Testis (tissue), 2 donors: ENCODE results near the gene NFIX.

Experiments
- POLR2A ChIP-seq: fragments of 450-650 bp; IDR thresholded peaks from one replicate; pipeline ENCODE4 v1.6.1; 2017; ENCODE audit warnings: antibody characterized with exemption, mild to moderate bottlenecking, moderate library complexity
- TF ChIP-seq, protein P1 (sequence below), 3 experiments: fragments of 450-650 bp in 2 of 3; fragments of 200-600 bp in 1 of 3; sonication (generic) in 1 of 3; IDR thresholded peaks; one replicate each; pipeline ENCODE4 v1.5.1; 2016 to 2019; ENCODE audit warnings: antibody characterized with exemption in 3 of 3, mild to moderate bottlenecking in 2 of 3, moderate library complexity in 1 of 3

DNA sequence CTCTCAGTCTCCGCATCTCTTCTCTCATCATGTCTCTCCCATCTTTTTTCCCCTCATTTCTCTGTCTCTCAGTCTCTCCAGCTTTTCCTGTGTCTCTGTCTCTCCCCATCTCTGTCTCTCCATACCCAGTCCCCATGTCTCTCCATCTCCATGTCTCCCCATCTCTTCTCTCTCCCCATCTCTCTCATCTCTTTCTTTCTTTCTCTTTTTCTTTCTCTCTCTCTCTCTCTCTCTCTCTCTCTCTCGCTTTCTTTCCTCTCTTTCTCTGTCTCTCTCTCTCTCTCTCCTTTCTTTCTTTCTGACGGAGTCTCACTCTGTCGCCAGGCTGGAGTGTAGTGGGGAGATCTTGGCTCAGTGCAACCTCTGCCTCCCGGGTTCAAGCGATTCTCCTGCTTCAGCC lies 12.6 kb upstream of the NFIX start:
- TF ChIP-seq, protein P1, sequence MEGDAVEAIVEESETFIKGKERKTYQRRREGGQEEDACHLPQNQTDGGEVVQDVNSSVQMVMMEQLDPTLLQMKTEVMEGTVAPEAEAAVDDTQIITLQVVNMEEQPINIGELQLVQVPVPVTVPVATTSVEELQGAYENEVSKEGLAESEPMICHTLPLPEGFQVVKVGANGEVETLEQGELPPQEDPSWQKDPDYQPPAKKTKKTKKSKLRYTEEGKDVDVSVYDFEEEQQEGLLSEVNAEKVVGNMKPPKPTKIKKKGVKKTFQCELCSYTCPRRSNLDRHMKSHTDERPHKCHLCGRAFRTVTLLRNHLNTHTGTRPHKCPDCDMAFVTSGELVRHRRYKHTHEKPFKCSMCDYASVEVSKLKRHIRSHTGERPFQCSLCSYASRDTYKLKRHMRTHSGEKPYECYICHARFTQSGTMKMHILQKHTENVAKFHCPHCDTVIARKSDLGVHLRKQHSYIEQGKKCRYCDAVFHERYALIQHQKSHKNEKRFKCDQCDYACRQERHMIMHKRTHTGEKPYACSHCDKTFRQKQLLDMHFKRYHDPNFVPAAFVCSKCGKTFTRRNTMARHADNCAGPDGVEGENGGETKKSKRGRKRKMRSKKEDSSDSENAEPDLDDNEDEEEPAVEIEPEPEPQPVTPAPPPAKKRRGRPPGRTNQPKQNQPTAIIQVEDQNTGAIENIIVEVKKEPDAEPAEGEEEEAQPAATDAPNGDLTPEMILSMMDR (IDR thresholded peaks at IDR 0.05): no peak
- TF ChIP-seq POLR2A: no peak
